Measurements from ENCODE around the gene NR3C2.

The NR3C2 gene

GRCh38 chr4:148034813-148035212 is 407.4 kb downstream of the NR3C2 start:
- no peak for DNase-seq

GRCh38 chr4:148030193-148030873 is 411.9 kb downstream of the NR3C2 start:
- no peak for DNase-seq

GRCh38 chr4:148029781-148030180 is 412.4 kb downstream of the NR3C2 start:
- DNase-seq = no peak

Measured in RPMI8226 (cell line).